HepG2 (cell line): ENCODE results near the gene KRT34. TPM values are rescaled to one million over a fixed set of nuclear protein-coding genes. Genes with fewer than 3 reads are reported as not detected.

ENCODE experiments used
- ATAC-seq: fragments of 200-7000 bp; cut with Tn5 transposase; 3 replicates; pipeline ENCODE4 v1.9.1; 2020; ENCODE audit warnings: mild to moderate bottlenecking, moderate library complexity
- BruUV-seq: library from RNA; stranded (reverse); fragments of 400-500 nt; replicated peaks from 2 replicates; lab custom pipeline; 2021; lab: Mats Ljungman, UMichigan
- CTCF ChIA-PET: fragments of 300-600 bp; formaldehyde crosslinking; extraction: SDS; loops from one replicate; lab custom pipeline; 2021; ENCODE audit warnings: low total read pairs, inconsistent platforms, low intra/inter-chr PET ratio; lab: Yijun Ruan, JAX
- POLR2A ChIA-PET: fragments of 350-600 bp; sonication (Branson Sonifier 250); formaldehyde crosslinking; loops from one replicate; lab custom pipeline; 2020; ENCODE audit warnings: antibody characterized with exemption, inconsistent platforms; lab: Yijun Ruan, JAX
- DNase-seq: peaks from one replicate; pipeline ENCODE4 v3.0.0-alpha.2; 2015; ENCODE audit warnings: low spot score
- FAIRE-seq: peaks from 3 replicates; lab custom pipeline; 2011; peaks lifted over from hg19 to GRCh38; lab: Jason Lieb, UNC
- H2AFZ ChIP-seq: one replicate; pipeline ENCODE4 v1.6.1; 2011; ENCODE audit warnings: low read length, inconsistent platforms
- H3K27ac ChIP-seq: fragments of 300-600 bp; 3 replicates; pipeline ENCODE4 v1.8.0; 2011; ENCODE audit warnings: mixed run types, mild to moderate bottlenecking, mixed read lengths, low read length, inconsistent platforms; ENCODE audit not compliant: insufficient read depth; ENCODE audit errors: extremely low read length
- H3K27me3 ChIP-seq, 2 experiments: fragments of 200-600 bp in 1 of 2; 2 replicates in 1 of 2; 3 replicates in 1 of 2; pipeline versions ENCODE4 v1.6.0 to v1.8.0; 2011; ENCODE audit warnings: low read length in 2 of 2, mild to moderate bottlenecking in 2 of 2, moderate library complexity in 2 of 2, inconsistent platforms in 1 of 2; ENCODE audit not compliant: insufficient read depth in 2 of 2, control insufficient read depth in 1 of 2
- H3K36me3 ChIP-seq, 2 experiments: fragments of 200-600 bp in 1 of 2; replicated peaks in 1 of 2; 2 replicates in 1 of 2; 3 replicates in 1 of 2; pipeline versions ENCODE4 v1.5.1 to v1.8.0; 2011; ENCODE audit warnings: low read length in 2 of 2, inconsistent platforms in 1 of 2; ENCODE audit not compliant: insufficient read depth in 2 of 2, control insufficient read depth in 1 of 2
- H3K4me1 ChIP-seq: 2 replicates; pipeline ENCODE4 v1.5.1; 2012; ENCODE audit warnings: low read length, inconsistent platforms; ENCODE audit not compliant: insufficient read depth
- H3K4me2 ChIP-seq: 2 replicates; pipeline ENCODE4 v1.6.0; 2011; ENCODE audit warnings: low read depth, low read length, inconsistent platforms
- H3K4me3 ChIP-seq, 3 experiments: fragments of 200-600 bp in 1 of 3; sonication (generic), shearing (Covaris generic) in 1 of 3; replicated peaks in 1 of 3; 2 replicates each; pipeline ENCODE4 v1.5.1; 2011 to 2016; ENCODE audit warnings: low read length in 3 of 3, inconsistent platforms in 2 of 3, low read depth in 2 of 3, mild to moderate bottlenecking in 2 of 3, control low read depth in 1 of 3, mixed read lengths in 1 of 3; ENCODE audit not compliant: insufficient read depth in 1 of 3
- H3K79me2 ChIP-seq: one replicate; pipeline ENCODE4 v1.6.1; 2011; ENCODE audit warnings: low read length, inconsistent platforms; ENCODE audit not compliant: insufficient read depth
- H3K9ac ChIP-seq: 2 replicates; pipeline ENCODE4 v1.6.0; 2011; ENCODE audit warnings: mild to moderate bottlenecking, low read depth, low read length, inconsistent platforms; ENCODE audit not compliant: insufficient read depth
- H3K9me3 ChIP-seq: 2 replicates; pipeline ENCODE4 v1.5.1; 2012; ENCODE audit warnings: mild to moderate bottlenecking, low read length
- H4K20me1 ChIP-seq: 2 replicates; pipeline ENCODE4 v1.6.0; 2011; ENCODE audit warnings: inconsistent platforms, mild to moderate bottlenecking, low read length, moderate library complexity; ENCODE audit not compliant: insufficient read depth
- DPF2 ChIP-seq: sonication (generic); formaldehyde crosslinking; IDR thresholded peaks from 2 replicates; pipeline ENCODE4 v1.4.0; 2020; ENCODE audit warnings: mild to moderate bottlenecking, low read depth, missing genetic modification reagents, borderline replicate concordance
- ETV6 ChIP-seq: sonication (generic); formaldehyde crosslinking; conservative IDR thresholded peaks from 2 replicates; pipeline ENCODE4 v1.4.0; 2020; ENCODE audit warnings: missing genetic modification reagents
- GATAD2A ChIP-seq: IDR thresholded peaks from 2 replicates; pipeline ENCODE4 v1.6.1; 2016
- POLR2A ChIP-seq, 2 experiments: IDR thresholded peaks; 2 replicates each; pipeline ENCODE4 v1.6.1; 2011; ENCODE audit warnings: low read depth in 2 of 2, low read length in 2 of 2, mild to moderate bottlenecking in 1 of 2, moderate library complexity in 1 of 2; ENCODE audit not compliant: insufficient read depth in 1 of 2
- RORA ChIP-seq: sonication (generic); formaldehyde crosslinking; IDR thresholded peaks from 2 replicates; pipeline ENCODE4 v1.5.0; 2020; ENCODE audit warnings: mild to moderate bottlenecking, missing genetic modification reagents, moderate library complexity
- ZFX ChIP-seq: sonication (generic); formaldehyde crosslinking; IDR thresholded peaks from 2 replicates; pipeline ENCODE4 v1.4.0; 2020; ENCODE audit warnings: mild to moderate bottlenecking, low read depth, missing genetic modification reagents, moderate library complexity
- ZNF326 ChIP-seq: sonication (generic); formaldehyde crosslinking; IDR thresholded peaks from 2 replicates; pipeline ENCODE4 v1.4.0; 2020; ENCODE audit warnings: missing genetic modification reagents, borderline replicate concordance
- ZNF367 ChIP-seq: sonication (generic); formaldehyde crosslinking; IDR thresholded peaks from 2 replicates; pipeline ENCODE4 v1.4.0; 2020; ENCODE audit warnings: missing genetic modification reagents, borderline replicate concordance
- ZNF549 ChIP-seq: sonication (generic); formaldehyde crosslinking; IDR thresholded peaks from 2 replicates; pipeline ENCODE4 v1.5.0; 2020; ENCODE audit warnings: missing genetic modification reagents
- ZNF660 ChIP-seq: sonication (generic); formaldehyde crosslinking; IDR thresholded peaks from 2 replicates; pipeline ENCODE4 v1.5.1; 2020; ENCODE audit warnings: mild to moderate bottlenecking, low read depth, missing genetic modification reagents, borderline replicate concordance
- ZNF777 ChIP-seq: sonication (generic); formaldehyde crosslinking; IDR thresholded peaks from 2 replicates; pipeline ENCODE4 v1.4.0; 2020; ENCODE audit warnings: missing genetic modification reagents
- WGBS: methylation state at CpG from one replicate; pipeline ENCODE4 v1.1.6; 2017; ENCODE audit warnings: low lambda C conversion rate; 5-methylcytosine and 5-hydroxymethylcytosine counted together
- in situ Hi-C: cut with HindIII; loops from 2 replicates; pipeline ENCODE4 v1.10.0; 2017; ENCODE audit warnings: low pct_unique_long_range_greater_than_20kb; ENCODE audit not compliant: extremely low pct_ligation_motif_present
- intact Hi-C: fragments of 100-400 bp; cut with micrococcal nuclease; formaldehyde crosslinking; loops from one replicate; pipeline ENCODE4 v1.10.0; 2022; ENCODE audit not compliant: unreplicated experiment
- polyA plus RNA-seq, 8 experiments: library from polyadenylated mRNA; depleted of rRNA in 3 of 8; stranded (reverse) in 7 of 8; unstranded in 1 of 8; fragments of >200 nt; fragmentation: Illumina TruSeq in 4 of 8; extraction: Trizol in 4 of 8; gene quantifications; 2 replicates each; pipeline versions ENCODE4 v1.2.1 to v1.2.3, GENCODE V29; 2011 to 2016; ENCODE audit warnings: low read depth in 4 of 8, missing spikeins in 1 of 8, mixed read lengths in 1 of 8; ENCODE audit not compliant: insufficient read depth in 1 of 8
- total RNA-seq, 5 experiments: library from RNA; depleted of rRNA; stranded (reverse); fragments of >200 nt; fragmentation: Illumina TruSeq; extraction: Trizol; gene quantifications; 2 replicates each; pipeline ENCODE4 v1.2.3, GENCODE V29; 2016; ENCODE audit warnings: low read depth in 1 of 5

Gene KRT34
- total and polyA plus RNA-seq, 2 of the 13 experiments (the other 11 are each of a cell fraction or from before 2014, with no cell fraction given): not detected

GRCh38 chr17:41387670-41388069 is 5.6 kb upstream of the KRT34 start:
- Histone ChIP-seq H3K36me3 (no peaks in the 10 kb centered on the region), H3K9ac (no peak overlapping the region), H3K4me3 (no peak overlapping the region), H3K79me2 (no peaks in the 10 kb centered on the region), H3K27ac (no peak overlapping the region), H3K9me3 (peaks cover 9% of the 10 kb centered on the region), H2AFZ (no peak overlapping the region), H3K4me2 (no peak overlapping the region), H3K4me1 (0 out of 2 replicates have a peak, but pooled peaks cover 4% of the 10 kb centered on the region), H4K20me1 (no peaks in the 10 kb centered on the region), H3K27me3 (peaks cover 0 to 3% of the 10 kb centered on the region in 2 experiments; a peak in 2 of 5 replicates)
- intact Hi-C loops (no loop called here), in situ Hi-C loops (no loop called here)
- TF ChIP-seq ZNF367: no peak
- TF ChIP-seq ZNF777 (CRISPR knock-in tag): no peak
- no peak for TF ChIP-seq ZNF326 (CRISPR knock-in tag)
- no peak for TF ChIP-seq GATAD2A (CRISPR knock-in tag)
- TF ChIP-seq ZFX: no peak
- ChIA-PET POLR2A (no interaction called here), CTCF (no interaction called here)
- no peak for DNase-seq
- BruUV-seq: no TSS peak
- WGBS: 25% methylated on average over 4 of the region's 4 CpGs
- FAIRE-seq: no peak
- ATAC-seq: no peak

DNA sequence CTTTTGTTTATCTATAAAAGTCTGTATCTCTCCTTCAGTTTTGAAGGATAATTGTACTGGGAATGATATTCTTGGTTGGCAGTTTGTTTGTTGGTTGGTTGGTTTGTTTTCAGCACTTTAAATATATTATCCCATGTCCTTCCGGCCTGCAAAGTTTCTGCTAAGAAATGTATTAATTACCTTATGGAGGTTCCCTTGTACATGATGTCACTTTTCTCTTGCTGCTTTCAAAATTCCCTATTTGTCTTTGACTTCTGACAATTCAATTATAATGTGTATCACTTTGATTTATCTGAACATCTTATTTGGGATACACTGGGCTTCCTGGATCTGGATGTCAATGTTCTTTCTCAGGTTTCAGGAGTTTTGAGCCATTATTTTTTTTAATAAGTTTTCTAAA is 4.1 kb upstream of the KRT34 start:
- FAIRE-seq (no peak), ATAC-seq (no peak), DNase-seq (no peak)
- no peaks in the 10 kb centered on the region for H3K36me3 ChIP-seq
- BruUV-seq: no TSS peak
- POLR2A ChIA-PET: no interaction called here
- no peaks in the 10 kb centered on the region for H4K20me1 ChIP-seq
- no peak for TF ChIP-seq DPF2 (CRISPR knock-in tag)
- no peak for TF ChIP-seq RORA
- TF ChIP-seq ZNF549 (CRISPR knock-in tag): no peak
- TF ChIP-seq ETV6 (CRISPR knock-in tag): no peak
- TF ChIP-seq POLR2A (IDR thresholded peaks at IDR 0.05; ENCODE audit: insufficient read depth in 1 of 2, low read depth in 2 of 2, low read length in 2 of 2): no peak
- no peak for TF ChIP-seq ZNF660 (CRISPR knock-in tag)
- no peak overlapping the region for H3K9ac ChIP-seq
- H3K27me3 ChIP-seq: peaks cover 0 to 3% of the 10 kb centered on the region in 2 experiments; a peak in 1 of 5 replicates
- WGBS: 93% methylated on average over 1 of the region's 1 CpG
- no peak overlapping the region for H3K4me3 ChIP-seq
- in situ Hi-C loops: no loop called here
- H3K79me2 ChIP-seq: no peaks in the 10 kb centered on the region
- no peak overlapping the region for H3K27ac ChIP-seq
- 0 out of 2 replicates have a peak, but pooled peaks cover 4% of the 10 kb centered on the region for H3K4me1 ChIP-seq
- H3K4me2 ChIP-seq: no peak overlapping the region
- intact Hi-C loops: no loop called here
- no peak overlapping the region for H2AFZ ChIP-seq
- H3K9me3 ChIP-seq: peaks cover 9% of the 10 kb centered on the region
- CTCF ChIA-PET: no interaction called here
